Activated CD4-positive, alpha-beta T cell treated with anti-CD3 and anti-CD28 coated beads for 48 hours (primary cell): ENCODE data around the gene RAVER2.
"Not testable (repeated sequence)": the region's sequence is repeated elsewhere in the genome, so short reads cannot be mapped to it uniquely, and the experiment has no call there.

Experiments
- DNase-seq: peaks from one replicate; pipeline ENCODE4 v3.0.0-alpha.2; 2020

The RAVER2 gene, protein sequence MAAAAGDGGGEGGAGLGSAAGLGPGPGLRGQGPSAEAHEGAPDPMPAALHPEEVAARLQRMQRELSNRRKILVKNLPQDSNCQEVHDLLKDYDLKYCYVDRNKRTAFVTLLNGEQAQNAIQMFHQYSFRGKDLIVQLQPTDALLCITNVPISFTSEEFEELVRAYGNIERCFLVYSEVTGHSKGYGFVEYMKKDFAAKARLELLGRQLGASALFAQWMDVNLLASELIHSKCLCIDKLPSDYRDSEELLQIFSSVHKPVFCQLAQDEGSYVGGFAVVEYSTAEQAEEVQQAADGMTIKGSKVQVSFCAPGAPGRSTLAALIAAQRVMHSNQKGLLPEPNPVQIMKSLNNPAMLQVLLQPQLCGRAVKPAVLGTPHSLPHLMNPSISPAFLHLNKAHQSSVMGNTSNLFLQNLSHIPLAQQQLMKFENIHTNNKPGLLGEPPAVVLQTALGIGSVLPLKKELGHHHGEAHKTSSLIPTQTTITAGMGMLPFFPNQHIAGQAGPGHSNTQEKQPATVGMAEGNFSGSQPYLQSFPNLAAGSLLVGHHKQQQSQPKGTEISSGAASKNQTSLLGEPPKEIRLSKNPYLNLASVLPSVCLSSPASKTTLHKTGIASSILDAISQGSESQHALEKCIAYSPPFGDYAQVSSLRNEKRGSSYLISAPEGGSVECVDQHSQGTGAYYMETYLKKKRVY

GRCh38 chr1:64744492-64745180 lies at the start of gene RAVER2:
Gene RAVER2, plus strand, starts transcription at chr1:64745075. Its CDS starts 98 bp downstream, at chr1:64745173.
- DNase-seq: peak; percentile 68

GRCh38 chr1:64696879-64697278 lies 48.0 kb upstream of the RAVER2 start:
- no peak for DNase-seq

DNA sequence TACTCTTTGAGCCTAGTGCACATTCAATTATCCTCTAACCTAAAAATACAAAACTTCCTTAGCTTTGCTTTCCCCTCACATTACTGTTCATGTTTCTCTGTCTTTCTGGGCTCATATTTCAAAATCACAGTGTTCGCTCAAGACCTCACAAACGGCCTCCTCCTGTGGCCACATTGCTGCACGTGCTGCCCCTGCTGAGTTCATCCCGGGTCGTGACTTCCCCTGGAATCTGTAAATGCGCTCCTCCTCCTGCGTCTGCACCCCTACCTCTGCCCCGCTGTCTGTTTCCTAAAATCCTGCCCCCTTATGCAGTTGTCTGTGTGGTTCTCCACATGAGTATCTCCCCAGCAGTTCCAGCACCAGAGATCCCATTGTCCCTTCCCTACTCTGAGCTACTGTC lies 45.5 kb upstream of the RAVER2 start:
- no peak for DNase-seq

GRCh38 chr1:64701071-64701470 lies 43.8 kb upstream of the RAVER2 start:
- no peak for DNase-seq

DNA sequence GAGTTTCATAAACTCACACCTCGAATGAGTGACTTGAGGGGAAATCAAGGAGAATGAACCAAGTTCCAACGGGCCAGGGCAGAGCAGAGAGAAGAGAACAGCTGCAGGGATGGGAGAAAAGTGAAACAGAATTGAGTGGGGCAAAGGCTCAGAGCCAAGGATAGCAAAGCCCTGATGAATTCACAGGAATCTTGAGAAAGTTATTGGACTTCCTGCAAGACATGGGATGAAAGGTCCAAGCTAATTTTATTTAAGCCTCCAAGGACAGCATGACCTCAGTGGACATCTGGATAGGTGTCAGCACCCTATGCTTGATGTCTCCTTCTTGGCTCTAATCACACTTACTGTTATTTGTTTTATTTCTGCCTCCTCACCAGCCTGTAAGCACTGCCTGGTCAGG lies 43.0 kb upstream of the RAVER2 start:
- DNase-seq: no peak

GRCh38 chr1:64702670-64703069 lies 42.2 kb upstream of the RAVER2 start:
- not testable (repeated sequence) for DNase-seq

DNA sequence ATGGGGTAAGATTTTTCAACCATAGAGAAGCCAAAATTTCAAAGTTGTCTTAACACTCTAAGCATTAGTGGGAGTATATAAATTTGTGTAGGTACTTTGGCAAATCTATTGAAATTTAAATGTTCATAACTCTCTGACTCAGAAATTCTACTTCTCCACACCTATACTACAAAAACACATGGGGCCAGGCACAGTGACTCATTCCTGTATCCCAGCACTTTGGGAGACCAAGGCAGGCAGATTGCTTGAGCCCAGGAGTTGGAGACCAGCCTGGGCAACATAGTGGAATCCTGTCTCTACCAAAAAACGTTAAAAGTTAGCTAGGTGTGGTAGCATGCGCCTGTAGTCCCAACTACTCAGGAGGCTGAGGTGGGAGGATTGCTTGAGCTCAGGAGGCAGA lies 41.3 kb upstream of the RAVER2 start:
- no peak for DNase-seq

- no peak for DNase-seq
These were observed 39.3 kb upstream of the RAVER2 start for GRCh38 chr1:64705591-64705990.

DNA sequence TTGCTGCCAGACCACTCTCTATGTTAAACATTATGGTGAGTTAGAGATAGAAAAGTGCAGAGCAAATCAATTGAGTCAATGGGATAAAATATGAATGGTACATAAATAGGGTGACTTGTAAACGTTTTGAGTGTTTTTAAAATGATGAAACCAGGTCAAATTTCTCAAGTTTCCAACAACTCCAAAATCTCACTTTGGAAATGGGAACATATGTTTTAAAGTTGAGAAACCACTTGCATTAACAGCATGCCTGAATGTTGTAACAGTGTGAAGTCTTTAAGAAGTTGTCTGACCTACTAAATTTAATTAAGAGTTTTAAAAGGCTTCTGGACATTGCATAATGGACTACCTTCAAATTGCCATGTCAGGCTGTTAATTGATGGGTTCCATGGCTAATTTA lies 33.6 kb upstream of the RAVER2 start:
- no peak for DNase-seq

GRCh38 chr1:64712049-64712448 lies 32.8 kb upstream of the RAVER2 start:
- no peak for DNase-seq

DNA sequence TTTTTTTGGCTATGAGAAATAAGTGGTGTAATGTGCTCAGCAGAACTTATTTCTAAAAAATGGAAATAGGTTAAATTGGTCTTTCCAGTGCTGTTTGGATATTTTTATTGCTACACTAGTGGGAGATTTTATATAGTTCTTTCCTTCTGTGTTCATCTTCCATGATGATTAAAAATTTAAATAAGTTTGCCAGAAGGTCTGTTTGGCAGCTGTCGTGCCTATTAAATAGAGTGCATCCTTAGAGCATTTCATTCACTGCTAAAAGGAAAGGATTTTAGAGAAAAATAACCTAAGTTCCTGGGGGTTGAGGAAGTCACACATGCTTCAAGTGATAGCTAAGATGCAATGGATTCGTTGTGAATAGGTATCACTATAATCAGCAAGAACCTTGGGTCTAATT lies 29.7 kb upstream of the RAVER2 start:
- no peak for DNase-seq

DNA sequence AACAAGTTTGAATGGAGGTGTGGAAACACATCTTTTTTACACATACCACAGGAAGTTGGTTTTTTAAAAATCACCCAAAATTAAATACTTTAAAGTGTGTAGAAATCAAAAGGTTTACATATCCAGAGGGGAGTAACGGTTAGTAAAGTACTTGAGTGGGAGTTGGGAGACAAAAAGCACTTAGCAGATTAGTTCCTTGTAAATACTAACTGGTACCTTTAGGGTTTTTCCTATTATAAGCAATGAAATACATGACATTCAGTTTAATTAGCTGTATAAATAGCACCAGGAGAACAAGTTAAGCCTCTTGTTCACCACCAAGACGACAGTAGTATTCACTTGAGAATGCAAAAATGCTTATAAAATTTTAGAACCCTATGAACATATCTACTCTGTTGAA lies 23.7 kb upstream of the RAVER2 start:
- no peak for DNase-seq

DNA sequence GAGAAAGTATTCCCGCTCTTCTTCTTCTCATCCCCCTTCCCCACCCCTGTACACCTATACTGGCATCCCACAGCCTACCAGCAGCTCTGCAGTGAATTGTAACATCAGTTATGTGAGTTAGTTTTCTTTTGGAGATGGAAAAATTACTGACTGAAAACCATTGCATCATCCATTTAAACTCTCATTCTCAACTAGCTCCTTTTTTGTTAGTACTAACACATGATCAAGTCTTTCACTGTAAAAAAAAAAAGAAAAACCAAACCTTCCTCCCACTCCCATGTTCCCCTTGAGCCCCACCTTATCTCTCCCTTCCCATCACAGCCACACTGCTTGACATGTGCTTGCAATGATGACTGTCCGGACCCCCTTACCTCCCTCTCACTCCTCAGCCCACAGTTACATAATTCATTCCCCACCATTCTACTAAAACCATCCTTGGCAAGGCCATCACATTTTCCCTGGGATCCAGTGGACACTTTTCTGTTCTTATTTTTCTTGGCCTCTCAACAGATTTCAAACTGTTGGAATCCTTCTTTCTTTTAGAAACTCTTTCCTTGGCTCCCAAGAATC lies 23.2 kb upstream of the RAVER2 start:
- no peak for DNase-seq

GRCh38 chr1:64727861-64728260 lies 17.0 kb upstream of the RAVER2 start:
- DNase-seq: no peak

GRCh38 chr1:64733581-64734286 lies 11.1 kb upstream of the RAVER2 start:
- no peak for DNase-seq

DNA sequence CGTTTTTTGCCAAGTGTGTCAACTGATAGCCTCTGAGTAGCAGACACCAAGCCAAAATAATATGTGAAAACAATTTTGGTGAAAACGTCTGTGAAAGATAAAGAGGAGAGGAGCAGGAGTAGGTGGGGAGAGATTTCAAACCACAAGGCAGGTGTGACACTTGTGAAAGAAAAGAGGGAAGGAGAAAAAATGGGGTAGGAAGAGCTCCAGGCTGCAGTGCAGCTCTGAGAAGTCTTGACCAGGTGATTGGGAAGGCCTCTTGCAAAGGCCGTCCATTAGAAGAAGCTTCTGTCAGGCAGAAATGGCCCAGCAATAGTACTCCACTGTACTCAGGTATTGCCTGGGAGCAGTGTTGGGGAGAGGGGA lies 10.6 kb upstream of the RAVER2 start:
- DNase-seq: no peak

DNA sequence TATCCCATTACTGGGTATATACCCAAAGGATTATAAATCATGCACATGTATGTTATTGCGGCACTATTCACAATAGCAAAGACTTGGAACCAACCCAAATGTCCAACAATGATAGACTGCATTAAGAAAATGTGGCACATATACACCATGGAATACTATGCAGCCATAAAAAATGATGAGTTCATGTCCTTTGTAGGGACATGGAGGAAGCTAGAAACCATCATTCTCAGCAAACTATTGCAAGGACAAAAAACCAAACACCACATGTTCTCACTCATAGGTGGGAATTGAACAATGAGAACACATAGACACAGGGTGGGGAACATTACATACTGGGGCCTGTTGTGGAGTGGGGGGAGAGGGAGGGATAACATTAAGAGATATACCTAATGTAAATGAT lies 4.2 kb upstream of the RAVER2 start:
- DNase-seq: not testable (repeated sequence)

GRCh38 chr1:64743954-64744491 lies 852 bp upstream of the RAVER2 start:
- DNase-seq: no peak

DNA sequence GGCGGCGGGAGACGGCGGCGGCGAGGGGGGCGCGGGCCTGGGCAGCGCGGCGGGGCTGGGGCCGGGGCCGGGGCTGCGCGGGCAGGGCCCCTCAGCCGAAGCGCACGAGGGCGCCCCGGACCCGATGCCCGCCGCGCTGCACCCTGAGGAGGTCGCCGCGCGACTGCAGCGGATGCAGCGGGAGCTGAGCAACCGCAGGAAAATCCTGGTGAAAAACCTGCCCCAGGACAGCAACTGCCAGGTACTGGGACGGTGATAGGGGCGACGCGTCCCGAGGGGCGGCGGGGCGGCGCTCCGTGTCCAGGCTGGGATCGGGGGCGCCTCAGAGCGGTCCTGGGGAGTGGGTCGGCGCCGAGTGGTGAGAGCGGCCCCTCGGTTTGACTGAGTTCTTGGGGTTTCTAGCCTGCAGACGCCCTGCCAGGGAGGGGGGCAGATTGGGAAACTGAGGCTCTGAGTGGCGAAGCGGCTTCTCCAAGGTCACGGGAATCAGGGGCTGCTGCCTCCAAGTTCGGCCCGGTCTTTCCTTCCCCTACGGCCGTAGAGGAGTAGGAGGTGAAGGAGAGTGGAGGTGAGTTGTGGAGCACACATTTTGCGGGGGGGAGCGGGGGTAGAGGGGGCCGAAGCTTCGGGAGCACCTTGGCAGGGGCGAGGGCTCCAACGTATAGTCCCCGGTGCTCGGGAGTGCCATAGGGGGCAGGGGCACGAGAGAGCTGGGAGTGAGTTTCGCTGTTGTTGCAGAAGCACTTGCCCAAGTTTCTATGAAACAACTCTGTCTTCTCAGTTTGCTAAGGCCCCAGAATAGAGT lies 508 bp downstream of the RAVER2 start:
- peak; percentile 7 for DNase-seq

- DNase-seq: no peak
These were observed 1.4 kb downstream of the RAVER2 start for GRCh38 chr1:64745986-64746940.

DNA sequence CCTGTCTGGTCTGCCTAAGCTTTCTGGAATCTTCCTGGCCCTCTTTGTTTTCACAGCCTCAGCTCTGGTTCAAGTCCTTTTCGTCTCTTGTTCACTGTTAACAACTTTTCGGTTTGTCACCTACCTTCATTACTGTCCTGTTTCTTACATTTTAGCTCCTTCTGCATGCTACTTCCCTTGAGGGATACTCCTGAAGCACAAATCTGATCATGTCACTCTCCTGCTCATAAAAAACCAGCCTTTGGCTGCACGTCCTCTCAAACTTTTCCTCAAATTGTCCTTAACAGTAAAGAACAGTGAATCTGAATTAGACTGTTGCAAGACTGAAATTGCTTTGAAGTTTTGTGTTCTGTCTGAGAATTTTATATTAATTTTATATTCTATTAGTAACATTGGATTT lies 3.3 kb downstream of the RAVER2 start:
- no peak for DNase-seq
